Endothelial cell (in vitro differentiated cells): ENCODE data around the gene FBXO31. TPM values are rescaled to one million over a fixed set of nuclear protein-coding genes. Genes with fewer than 3 reads are reported as not detected.

ENCODE experiments used
- DNase-seq: peaks from one replicate; pipeline ENCODE4 v3.0.0; 2021; ENCODE audit warnings: low spot score
- H3K27ac Mint-ChIP-seq: one replicate; pipeline ENCODE4 v1.8.0; 2021; ENCODE audit warnings: mixed read lengths, inconsistent platforms; ENCODE audit not compliant: unreplicated experiment
- H3K27me3 Mint-ChIP-seq: one replicate; pipeline ENCODE4 v1.8.0; 2021; ENCODE audit warnings: mild to moderate bottlenecking, moderate library complexity, mixed read lengths, inconsistent platforms; ENCODE audit not compliant: unreplicated experiment
- H3K36me3 Mint-ChIP-seq: one replicate; pipeline ENCODE4 v1.8.0; 2021; ENCODE audit warnings: mild to moderate bottlenecking, low read depth, mixed read lengths, inconsistent platforms; ENCODE audit not compliant: unreplicated experiment
- H3K4me1 Mint-ChIP-seq: one replicate; pipeline ENCODE4 v1.8.0; 2021; ENCODE audit warnings: mild to moderate bottlenecking, mixed read lengths, inconsistent platforms; ENCODE audit not compliant: unreplicated experiment
- H3K4me3 Mint-ChIP-seq: one replicate; pipeline ENCODE4 v1.8.0; 2021; ENCODE audit warnings: mild to moderate bottlenecking, mixed read lengths, inconsistent platforms; ENCODE audit not compliant: unreplicated experiment
- H3K9me3 Mint-ChIP-seq: one replicate; pipeline ENCODE4 v1.8.0; 2021; ENCODE audit warnings: mixed read lengths, inconsistent platforms; ENCODE audit not compliant: unreplicated experiment
- total RNA-seq: library from RNA; stranded (reverse); fragmentation: NEBNext Ultra II Directional; extraction: Animal tissue kit (Norgen Biotek cat#: 25700); gene quantifications from one replicate; pipeline ENCODE4 v1.2.1, GENCODE V29; 2021; ENCODE audit not compliant: unreplicated experiment
- TF ChIP-seq, protein P1 (sequence below): fragments of 200-600 bp; sonication (generic); IDR thresholded peaks from one replicate; pipeline ENCODE4 v1.5.0; 2021; ENCODE audit warnings: antibody characterized with exemption; ENCODE audit not compliant: unreplicated experiment

The FBXO31 gene
- total RNA-seq, 1 donor from 2014 or later, result 13.5 TPM

DNA sequence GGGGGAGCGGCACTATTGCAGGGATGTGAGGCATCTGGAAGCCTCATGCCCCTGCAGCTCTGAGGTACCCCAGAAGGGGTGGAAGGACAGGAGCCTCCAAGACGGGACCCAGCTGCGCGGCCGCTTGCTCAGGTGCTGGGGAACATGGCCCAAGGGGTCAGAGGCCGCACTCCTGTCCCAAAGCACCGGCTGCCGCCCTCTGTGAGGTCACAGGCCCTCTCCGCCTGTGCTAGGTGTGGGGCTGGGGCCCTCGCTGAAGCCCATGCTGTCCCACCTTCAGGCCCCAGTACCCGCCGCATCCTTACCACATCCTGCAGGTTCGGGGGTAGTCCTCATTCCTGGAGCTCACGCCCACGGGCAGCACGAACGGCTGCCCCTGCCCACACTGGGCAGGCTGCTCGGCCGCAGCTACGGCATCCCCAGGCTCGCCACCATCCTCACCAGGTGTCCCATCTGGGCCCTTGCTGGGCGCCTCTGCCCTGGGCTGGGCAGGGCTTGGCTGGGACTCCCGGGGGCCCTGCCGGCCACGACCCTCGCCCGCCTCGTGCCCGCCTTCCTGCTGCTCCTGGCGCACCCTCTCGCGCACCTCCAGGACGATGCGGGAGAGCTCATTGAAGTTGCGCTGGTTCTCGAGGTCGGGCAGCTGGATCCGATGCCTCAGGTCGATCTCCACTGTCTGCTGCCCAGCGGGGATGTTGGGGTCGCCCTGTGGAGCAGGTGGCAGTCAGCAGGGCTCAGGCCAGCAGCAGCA lies 49.8 kb downstream of the FBXO31 start:
- TF ChIP-seq, protein P1, sequence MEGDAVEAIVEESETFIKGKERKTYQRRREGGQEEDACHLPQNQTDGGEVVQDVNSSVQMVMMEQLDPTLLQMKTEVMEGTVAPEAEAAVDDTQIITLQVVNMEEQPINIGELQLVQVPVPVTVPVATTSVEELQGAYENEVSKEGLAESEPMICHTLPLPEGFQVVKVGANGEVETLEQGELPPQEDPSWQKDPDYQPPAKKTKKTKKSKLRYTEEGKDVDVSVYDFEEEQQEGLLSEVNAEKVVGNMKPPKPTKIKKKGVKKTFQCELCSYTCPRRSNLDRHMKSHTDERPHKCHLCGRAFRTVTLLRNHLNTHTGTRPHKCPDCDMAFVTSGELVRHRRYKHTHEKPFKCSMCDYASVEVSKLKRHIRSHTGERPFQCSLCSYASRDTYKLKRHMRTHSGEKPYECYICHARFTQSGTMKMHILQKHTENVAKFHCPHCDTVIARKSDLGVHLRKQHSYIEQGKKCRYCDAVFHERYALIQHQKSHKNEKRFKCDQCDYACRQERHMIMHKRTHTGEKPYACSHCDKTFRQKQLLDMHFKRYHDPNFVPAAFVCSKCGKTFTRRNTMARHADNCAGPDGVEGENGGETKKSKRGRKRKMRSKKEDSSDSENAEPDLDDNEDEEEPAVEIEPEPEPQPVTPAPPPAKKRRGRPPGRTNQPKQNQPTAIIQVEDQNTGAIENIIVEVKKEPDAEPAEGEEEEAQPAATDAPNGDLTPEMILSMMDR, result no peak
- peak overlapping the region; percentile 37 for H3K4me3 Mint-ChIP-seq
- H3K27me3 Mint-ChIP-seq, result no peaks in the 10 kb centered on the region

DNA sequence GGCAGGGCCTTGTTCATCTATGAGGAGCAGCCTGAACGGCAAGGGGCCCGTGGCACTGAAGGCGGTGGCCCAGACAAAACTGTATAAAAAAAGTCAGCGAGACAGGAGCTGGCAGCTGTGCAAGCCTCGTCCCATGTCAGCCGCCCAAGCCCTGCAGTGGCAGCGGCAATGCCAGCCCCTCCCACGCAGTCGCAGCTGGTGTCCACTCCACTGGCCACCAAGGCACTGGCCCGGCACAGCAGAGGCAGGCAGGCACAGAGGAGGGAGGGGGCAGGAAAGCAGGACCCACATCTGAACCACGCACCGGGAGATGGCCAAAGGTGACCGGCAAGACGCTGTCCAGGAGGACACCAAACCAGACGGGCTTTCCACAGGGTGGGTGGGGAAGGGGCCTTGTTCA lies 50.5 kb downstream of the FBXO31 start:
- no peaks in the 10 kb centered on the region for H3K27me3 Mint-ChIP-seq
- DNase-seq, result no peak
- H3K27ac Mint-ChIP-seq, result no peak overlapping the region
- peaks cover 18% of the 10 kb centered on the region for H3K36me3 Mint-ChIP-seq
- H3K4me3 Mint-ChIP-seq, result no peak overlapping the region
- H3K9me3 Mint-ChIP-seq, result no peaks in the 10 kb centered on the region
- TF ChIP-seq, protein P1, result no peak
- H3K4me1 Mint-ChIP-seq, result no peaks in the 10 kb centered on the region

More for the DNA sequence above, 49.8 kb downstream of the FBXO31 start:
- Mint-ChIP-seq H3K36me3 (peaks cover 19% of the 10 kb centered on the region), H3K9me3 (no peaks in the 10 kb centered on the region), H3K4me1 (no peaks in the 10 kb centered on the region), H3K27ac (no peak overlapping the region)
- DNase-seq, result no peak

DNA sequence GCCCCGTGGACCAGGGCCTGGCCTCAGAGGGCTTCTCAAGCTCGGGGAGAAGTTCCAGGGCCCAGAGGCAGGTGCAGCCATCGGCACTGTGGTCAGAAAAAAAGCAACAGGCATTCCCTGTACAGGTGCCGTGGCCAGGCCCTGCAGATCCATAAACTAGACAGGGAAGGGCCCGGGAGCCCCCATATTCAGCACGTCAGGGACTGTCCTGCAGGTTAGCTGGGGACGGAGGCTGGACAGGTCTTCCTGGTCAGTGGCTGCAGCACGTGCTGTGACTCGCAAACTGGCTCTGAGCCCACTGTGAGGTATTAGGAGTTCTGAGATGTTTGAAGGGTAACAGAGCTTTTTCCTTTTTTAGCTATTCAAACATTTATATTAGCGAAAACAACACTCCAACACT lies 51.4 kb downstream of the FBXO31 start:
- Mint-ChIP-seq H3K27me3 (peaks cover 3% of the 10 kb centered on the region), H3K4me3 (no peak overlapping the region), H3K36me3 (peaks cover 15% of the 10 kb centered on the region), H3K4me1 (no peaks in the 10 kb centered on the region), H3K9me3 (no peaks in the 10 kb centered on the region), H3K27ac (no peak overlapping the region)
- TF ChIP-seq, protein P1, result no peak
- no peak for DNase-seq

DNA sequence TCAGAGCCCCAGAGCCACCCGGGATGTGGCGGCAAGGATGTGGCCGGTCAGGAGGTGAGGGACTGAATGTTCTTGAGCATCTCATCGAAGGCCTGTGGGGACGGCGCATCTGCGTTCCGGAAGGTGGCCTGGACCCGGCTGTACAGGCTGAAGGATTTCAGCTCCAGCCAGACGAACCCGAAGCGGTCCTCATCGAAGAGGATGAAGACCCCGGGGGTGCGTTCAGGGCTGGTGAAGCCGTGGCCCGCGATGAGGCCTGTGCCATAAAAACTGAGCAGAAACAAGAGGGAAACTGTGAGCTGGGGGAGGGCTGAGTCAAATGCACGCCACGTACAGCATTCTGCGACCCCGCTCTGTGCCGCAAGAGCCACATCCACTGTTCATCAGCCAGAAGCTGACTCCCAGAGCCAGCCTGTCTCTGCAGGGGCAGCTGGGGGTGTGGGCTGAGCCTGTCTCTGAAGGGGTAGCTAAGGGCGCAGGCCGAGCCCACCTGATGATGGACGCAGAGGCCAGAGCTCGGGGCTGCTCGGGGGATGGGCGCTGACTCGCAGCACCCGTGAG lies 52.3 kb downstream of the FBXO31 start:
- Mint-ChIP-seq H3K9me3 (no peaks in the 10 kb centered on the region), H3K27me3 (peaks cover 3% of the 10 kb centered on the region), H3K27ac (no peak overlapping the region), H3K4me1 (peaks cover 2% of the 10 kb centered on the region), H3K4me3 (no peak overlapping the region), H3K36me3 (peaks cover 9% of the 10 kb centered on the region)
- TF ChIP-seq, protein P1, result no peak
- DNase-seq, result no peak

DNA sequence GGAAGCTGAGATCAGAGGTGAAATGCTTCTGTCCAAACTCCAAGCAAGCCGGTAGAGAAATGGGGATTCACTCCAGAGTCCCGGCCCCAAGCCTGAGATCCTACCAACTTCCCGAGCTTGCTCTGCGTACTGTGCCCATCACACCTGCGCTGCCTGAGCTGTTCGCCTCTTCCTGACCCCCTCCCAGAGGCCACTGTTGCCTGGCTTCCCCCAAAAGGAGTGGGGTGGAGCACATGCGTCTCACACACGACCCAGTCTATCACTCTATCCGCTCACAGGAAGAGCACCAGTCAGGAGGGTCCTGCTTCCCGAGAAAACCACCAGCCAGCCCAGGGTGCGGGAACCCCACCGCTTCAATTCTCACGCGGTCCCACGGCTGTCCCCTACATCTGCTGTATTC lies 52.9 kb downstream of the FBXO31 start:
- Mint-ChIP-seq H3K4me3 (peak overlapping the region; percentile 68), H3K27me3 (peaks cover 3% of the 10 kb centered on the region), H3K4me1 (peaks cover 2% of the 10 kb centered on the region), H3K9me3 (no peaks in the 10 kb centered on the region), H3K27ac (no peak overlapping the region), H3K36me3 (peaks cover 9% of the 10 kb centered on the region)
- TF ChIP-seq, protein P1, result no peak
- DNase-seq, result no peak
